HepG2 (cell line): ENCODE data around the gene MARVELD3. TPM values are rescaled to one million over a fixed set of nuclear protein-coding genes. Genes with fewer than 3 reads are reported as not detected.

Source experiments
- DNMT3B ChIP-seq: conservative IDR thresholded peaks from 2 replicates; pipeline ENCODE4 v1.6.1; 2016; ENCODE audit warnings: missing biosample characterization, control low read depth
- EP300 ChIP-seq, 3 experiments: sonication (generic) in 1 of 3; formaldehyde crosslinking in 1 of 3; IDR thresholded peaks; 2 replicates each; pipeline versions ENCODE4 v1.5.1 to v1.6.1; 2011 to 2020; ENCODE audit warnings: low read depth in 2 of 3, low read length in 2 of 3, borderline replicate concordance in 1 of 3, improper control_type of control experiment in 1 of 3, mild to moderate bottlenecking in 1 of 3, missing genetic modification reagents in 1 of 3, moderate library complexity in 1 of 3
- GRHL1 ChIP-seq: sonication (generic); formaldehyde crosslinking; conservative IDR thresholded peaks from 2 replicates; pipeline ENCODE4 v1.8.0; 2022; ENCODE audit warnings: missing genetic modification reagents
- HHEX ChIP-seq: IDR thresholded peaks from 2 replicates; pipeline ENCODE4 v1.6.1; 2016; ENCODE audit warnings: control low read depth
- HINFP ChIP-seq: sonication (generic); formaldehyde crosslinking; IDR thresholded peaks from 2 replicates; pipeline ENCODE4 v1.4.0; 2020; ENCODE audit warnings: low read depth, mild to moderate bottlenecking, missing genetic modification reagents
- HNRNPLL ChIP-seq: fragments of 200-400 bp; formaldehyde crosslinking; IDR thresholded peaks from 2 replicates; pipeline ENCODE4 v1.6.1; 2017; ENCODE audit warnings: mild to moderate bottlenecking, low read depth, low read length; ENCODE audit not compliant: poor library complexity, severe bottlenecking
- KDM6A ChIP-seq: IDR thresholded peaks from 2 replicates; pipeline ENCODE4 v1.6.1; 2016; ENCODE audit warnings: low read depth
- KLF13 ChIP-seq: sonication (generic); formaldehyde crosslinking; IDR thresholded peaks from 2 replicates; pipeline ENCODE4 v1.4.0; 2020; ENCODE audit warnings: mild to moderate bottlenecking, missing genetic modification reagents
- SOX13 ChIP-seq, 3 experiments: fragments of 450-650 bp in 1 of 3; sonication (generic) in 1 of 3; formaldehyde crosslinking in 1 of 3; IDR thresholded peaks in 2 of 3; conservative IDR thresholded peaks in 1 of 3; 2 replicates each; pipeline versions ENCODE4 v1.5.0 to v1.6.1; 2016 to 2020; ENCODE audit warnings: antibody characterized with exemption in 1 of 3, mild to moderate bottlenecking in 1 of 3, missing compliant biosample characterization in 1 of 3, missing genetic modification reagents in 1 of 3, moderate library complexity in 1 of 3
- THAP11 ChIP-seq: IDR thresholded peaks from 2 replicates; pipeline ENCODE4 v1.6.1; 2016; ENCODE audit warnings: missing biosample characterization, missing genetic modification reagents
- ZBTB21 ChIP-seq: sonication (generic); formaldehyde crosslinking; IDR thresholded peaks from 2 replicates; pipeline ENCODE4 v1.4.0; 2020; ENCODE audit warnings: missing genetic modification reagents
- ZFP1 ChIP-seq: IDR thresholded peaks from 2 replicates; pipeline ENCODE4 v1.6.1; 2016
- ZNF17 ChIP-seq: sonication (generic); formaldehyde crosslinking; IDR thresholded peaks from 2 replicates; pipeline ENCODE4 v1.5.0; 2020; ENCODE audit warnings: mild to moderate bottlenecking, missing genetic modification reagents
- ZNF18 ChIP-seq: sonication (generic); formaldehyde crosslinking; IDR thresholded peaks from 2 replicates; pipeline ENCODE4 v1.8.0; 2022; ENCODE audit warnings: mild to moderate bottlenecking, missing genetic modification reagents; ENCODE audit not compliant: insufficient replicate concordance
- ZNF251 ChIP-seq: sonication (generic); formaldehyde crosslinking; IDR thresholded peaks from 2 replicates; pipeline ENCODE4 v1.9.0; 2021; ENCODE audit warnings: mild to moderate bottlenecking, missing genetic modification reagents
- ZNF446 ChIP-seq: sonication (generic); formaldehyde crosslinking; IDR thresholded peaks from 2 replicates; pipeline ENCODE4 v1.5.0; 2020; ENCODE audit warnings: mild to moderate bottlenecking, missing genetic modification reagents
- ZNF546 ChIP-seq: sonication (generic); formaldehyde crosslinking; conservative IDR thresholded peaks from 2 replicates; pipeline ENCODE4 v1.8.1; 2023; ENCODE audit warnings: mild to moderate bottlenecking, missing genetic modification reagents
- ZSCAN20 ChIP-seq: sonication (generic); formaldehyde crosslinking; IDR thresholded peaks from 2 replicates; pipeline ENCODE4 v1.4.0; 2020; ENCODE audit warnings: missing genetic modification reagents, mild to moderate bottlenecking, borderline replicate concordance
- polyA plus RNA-seq, 8 experiments: library from polyadenylated mRNA; depleted of rRNA in 3 of 8; stranded (reverse) in 7 of 8; unstranded in 1 of 8; fragments of >200 nt; fragmentation: Illumina TruSeq in 4 of 8; extraction: Trizol in 4 of 8; gene quantifications; 2 replicates each; pipeline versions ENCODE4 v1.2.1 to v1.2.3, GENCODE V29; 2011 to 2016; ENCODE audit warnings: low read depth in 4 of 8, missing spikeins in 1 of 8, mixed read lengths in 1 of 8; ENCODE audit not compliant: insufficient read depth in 1 of 8
- total RNA-seq, 5 experiments: library from RNA; depleted of rRNA; stranded (reverse); fragments of >200 nt; fragmentation: Illumina TruSeq; extraction: Trizol; gene quantifications; 2 replicates each; pipeline ENCODE4 v1.2.3, GENCODE V29; 2016; ENCODE audit warnings: low read depth in 1 of 5
- TF ChIP-seq, protein P1 (sequence below): sonication (generic); formaldehyde crosslinking; IDR thresholded peaks from 2 replicates; pipeline ENCODE4 v1.4.0; 2020; ENCODE audit warnings: missing genetic modification reagents, borderline replicate concordance

Gene MARVELD3
- total and polyA plus RNA-seq, 2 of the 13 experiments (the other 11 are each of a cell fraction or from before 2014, with no cell fraction given), result 4.8 to 5.6 TPM

- TF ChIP-seq SOX13 (IDR thresholded peaks at IDR 0.05) (no peak), SOX13 (CRISPR knock-in tag; conservative IDR thresholded peaks at IDR 0.05 in 1 of 2, IDR thresholded peaks at IDR 0.05 in 1 of 2) (peak in 1 of 2 experiments; percentile 60; a peak in 2 of 4 replicates), ZFP1 (CRISPR knock-in tag) (no peak), ZSCAN20 (CRISPR knock-in tag) (no peak), EP300 (IDR thresholded peaks at IDR 0.05; ENCODE audit: low read depth in 2 of 2, low read length in 2 of 2) (no peak; a peak in 1 of 4 replicates), EP300 (CRISPR knock-in tag; IDR thresholded peaks at IDR 0.05; ENCODE audit: borderline replicate concordance) (no peak), HINFP (CRISPR knock-in tag) (no peak), ZNF17 (no peak), ZNF251 (CRISPR knock-in tag) (no peak), ZNF446 (no peak), THAP11 (0 out of 2 replicates have a peak, but pooled peaks have one; percentile 14), ZBTB21 (CRISPR knock-in tag) (no peak), KDM6A (CRISPR knock-in tag) (peak; percentile 43; the same call in 1 of the 2 replicates), ZNF546 (CRISPR knock-in tag) (no peak), HNRNPLL (no peak), DNMT3B (CRISPR knock-in tag) (no peak), HHEX (CRISPR knock-in tag) (no peak), ZNF18 (no peak), KLF13 (CRISPR knock-in tag) (no peak), GRHL1 (CRISPR knock-in tag) (no peak)
- TF ChIP-seq, protein P1, sequence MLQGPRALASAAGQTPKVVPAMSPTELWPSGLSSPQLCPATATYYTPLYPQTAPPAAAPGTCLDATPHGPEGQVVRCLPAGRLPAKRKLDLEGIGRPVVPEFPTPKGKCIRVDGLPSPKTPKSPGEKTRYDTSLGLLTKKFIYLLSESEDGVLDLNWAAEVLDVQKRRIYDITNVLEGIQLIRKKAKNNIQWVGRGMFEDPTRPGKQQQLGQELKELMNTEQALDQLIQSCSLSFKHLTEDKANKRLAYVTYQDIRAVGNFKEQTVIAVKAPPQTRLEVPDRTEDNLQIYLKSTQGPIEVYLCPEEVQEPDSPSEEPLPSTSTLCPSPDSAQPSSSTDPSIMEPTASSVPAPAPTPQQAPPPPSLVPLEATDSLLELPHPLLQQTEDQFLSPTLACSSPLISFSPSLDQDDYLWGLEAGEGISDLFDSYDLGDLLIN (CRISPR knock-in tag), result no peak
These were observed 2.4 kb upstream of the MARVELD3 start (continued) for GRCh38 chr16:71623597-71623996.
